ENCODE measurements around the gene AUTS2.

- TF ChIP-seq POLR2A (IDR thresholded peaks at IDR 0.05), result no peak
- no peak for TF ChIP-seq CTCF (IDR thresholded peaks at IDR 0.05)
- no peak for TF ChIP-seq EP300 (IDR thresholded peaks at IDR 0.05)
- no peak for TF ChIP-seq POLR2AphosphoS5 (IDR thresholded peaks at IDR 0.05)
Observed at GRCh38 chr7:69575651-69576050, 22.6 kb upstream of the AUTS2 start.
